DMS79 treated with DMSO at 0.1 percent for 48 hours (cell line): ENCODE data around the gene CCNC.

ENCODE experiments used
- DNase-seq: peaks from one replicate; lab custom pipeline; 2025; lab: John Stamatoyannopoulos, UW

Gene CCNC, protein sequence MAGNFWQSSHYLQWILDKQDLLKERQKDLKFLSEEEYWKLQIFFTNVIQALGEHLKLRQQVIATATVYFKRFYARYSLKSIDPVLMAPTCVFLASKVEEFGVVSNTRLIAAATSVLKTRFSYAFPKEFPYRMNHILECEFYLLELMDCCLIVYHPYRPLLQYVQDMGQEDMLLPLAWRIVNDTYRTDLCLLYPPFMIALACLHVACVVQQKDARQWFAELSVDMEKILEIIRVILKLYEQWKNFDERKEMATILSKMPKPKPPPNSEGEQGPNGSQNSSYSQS

DNA sequence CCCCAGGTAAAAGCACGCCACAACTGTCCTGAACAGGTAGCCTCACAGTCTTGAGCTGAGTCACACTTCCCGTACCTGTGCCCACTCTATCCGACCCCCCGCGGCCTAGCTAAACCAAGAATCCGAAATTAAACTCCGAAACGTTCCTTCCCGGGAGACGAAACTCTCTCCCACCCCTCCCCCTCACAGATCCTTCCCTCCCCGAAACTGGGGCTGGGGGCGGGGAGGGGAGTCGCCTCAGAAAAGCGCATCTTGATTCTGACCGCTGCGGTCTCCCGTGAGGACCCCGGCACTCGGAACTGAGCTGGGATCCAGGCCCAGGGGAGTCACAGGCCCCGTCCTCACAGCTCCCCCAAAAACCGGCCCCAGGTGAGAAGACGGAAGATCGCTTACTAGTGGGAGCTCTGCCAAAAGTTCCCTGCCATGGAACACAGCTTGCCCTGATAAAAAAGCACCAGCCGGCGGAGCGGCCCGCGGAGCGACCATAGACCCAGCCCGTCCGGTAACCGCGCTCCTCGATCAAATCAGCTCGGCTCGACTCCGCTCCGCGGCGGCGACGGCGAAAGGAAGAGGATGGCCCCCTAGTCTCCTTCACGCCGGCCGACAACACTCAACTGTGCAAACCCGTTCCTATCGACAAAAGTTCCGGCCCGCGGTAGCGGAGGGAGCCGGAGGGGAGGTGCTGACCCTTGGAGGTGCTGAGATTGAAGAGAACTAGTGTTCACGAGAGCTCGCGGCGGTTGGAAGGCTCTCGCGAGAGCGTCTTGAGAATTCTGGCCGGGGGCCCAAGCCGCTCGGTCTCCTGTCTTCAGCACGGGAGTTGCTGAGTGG lies at the start of gene CCNC:
Gene CCNC, minus strand, starts transcription at position 558 of the 831 bp plus-strand sequence. Its CDS starts 133 bp downstream, at position 425.
- peak; percentile 93 for DNase-seq

DNA sequence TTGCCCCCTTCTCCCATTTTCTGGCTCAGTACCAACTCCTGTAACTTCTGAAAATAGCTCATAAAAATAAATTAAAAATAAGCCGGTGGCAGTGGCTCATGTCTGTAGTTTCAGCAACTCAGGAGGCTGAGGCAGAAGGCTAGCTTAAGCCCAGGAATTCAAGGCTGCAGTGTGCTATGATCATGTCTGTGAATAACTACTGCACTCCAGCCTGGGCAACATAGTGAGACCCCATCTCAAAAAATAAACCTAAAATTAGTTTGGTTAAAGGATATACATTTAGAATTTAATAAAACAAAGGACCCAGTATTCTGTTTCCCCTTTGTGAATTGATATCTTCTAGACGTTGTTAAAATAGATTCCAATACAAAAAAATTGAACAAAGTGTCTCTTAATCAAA lies 48.7 kb upstream of the CCNC start:
- no peak for DNase-seq

DNA sequence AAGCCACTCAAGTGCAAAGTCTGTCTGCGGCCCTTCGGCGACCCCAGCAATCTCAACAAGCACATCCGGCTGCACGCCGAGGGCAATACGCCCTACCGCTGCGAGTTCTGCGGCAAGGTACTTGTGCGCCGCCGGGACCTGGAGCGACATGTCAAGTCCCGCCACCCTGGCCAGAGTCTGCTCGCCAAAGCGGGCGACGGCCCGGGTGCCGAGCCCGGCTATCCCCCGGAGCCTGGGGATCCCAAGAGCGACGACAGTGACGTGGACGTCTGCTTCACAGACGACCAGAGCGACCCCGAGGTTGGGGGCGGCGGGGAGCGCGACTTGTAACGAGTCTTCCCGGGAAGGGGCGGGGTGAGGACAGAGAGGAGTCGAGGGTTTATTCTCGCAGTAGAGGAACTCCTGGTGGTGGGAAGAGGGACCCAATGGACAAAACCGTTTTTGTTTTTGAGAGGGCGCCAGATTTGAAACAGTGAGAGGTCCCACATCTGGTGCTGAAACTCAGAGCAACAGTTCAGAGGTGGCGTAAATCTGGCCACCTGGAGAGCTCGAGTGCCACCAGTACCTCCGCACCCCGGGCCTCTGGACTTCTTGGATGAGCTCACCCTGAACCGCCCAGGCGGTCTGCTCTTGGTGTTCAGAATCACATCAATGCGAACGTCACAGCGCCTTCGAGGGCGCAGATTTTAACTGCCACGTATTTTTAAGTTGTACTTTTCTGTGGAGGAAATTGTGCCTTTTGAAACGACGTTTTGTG lies 46.1 kb upstream of the CCNC start:
- DNase-seq = peak; percentile 31

DNA sequence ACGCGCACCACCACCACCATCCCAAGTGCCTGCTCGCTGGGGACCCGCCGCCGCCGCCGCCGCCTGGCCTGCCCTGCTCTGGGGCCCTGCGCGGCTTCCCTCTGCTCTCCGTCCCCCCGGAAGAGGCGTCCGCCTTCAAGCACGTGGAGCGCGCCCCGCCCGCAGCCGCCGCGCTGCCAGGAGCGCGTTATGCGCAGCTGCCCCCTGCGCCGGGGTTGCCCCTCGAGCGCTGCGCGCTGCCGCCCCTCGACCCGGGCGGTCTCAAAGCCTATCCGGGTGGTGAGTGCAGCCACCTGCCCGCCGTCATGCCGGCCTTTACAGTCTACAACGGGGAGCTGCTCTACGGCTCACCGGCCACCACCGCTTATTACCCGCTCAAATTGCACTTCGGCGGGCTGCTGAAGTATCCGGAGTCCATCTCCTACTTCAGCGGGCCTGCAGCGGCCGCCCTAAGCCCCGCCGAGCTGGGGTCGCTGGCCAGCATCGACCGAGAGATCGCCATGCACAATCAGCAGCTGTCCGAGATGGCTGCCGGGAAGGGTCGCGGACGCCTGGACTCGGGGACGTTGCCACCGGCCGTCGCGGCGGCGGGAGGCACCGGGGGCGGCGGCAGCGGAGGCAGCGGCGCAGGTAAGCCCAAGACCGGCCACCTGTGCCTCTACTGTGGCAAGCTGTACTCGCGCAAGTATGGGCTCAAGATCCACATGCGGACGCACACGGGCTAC lies 45.4 kb upstream of the CCNC start:
- DNase-seq = peak; percentile 36

DNA sequence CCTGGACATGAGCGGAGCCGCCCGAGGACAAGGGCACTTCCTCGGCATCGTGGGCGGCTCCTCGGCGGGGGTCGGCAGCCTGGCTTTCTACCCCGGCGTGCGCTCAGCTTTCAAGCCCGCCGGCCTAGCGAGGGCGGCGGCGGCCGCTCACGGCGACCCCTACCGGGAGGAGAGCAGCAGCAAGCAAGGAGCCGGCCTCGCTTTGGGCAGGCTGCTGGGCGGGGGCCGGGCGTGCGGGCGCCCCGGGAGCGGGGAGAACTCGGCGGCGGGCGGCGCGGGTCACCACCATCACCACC lies 44.9 kb upstream of the CCNC start:
- DNase-seq = peak; percentile 36

DNA sequence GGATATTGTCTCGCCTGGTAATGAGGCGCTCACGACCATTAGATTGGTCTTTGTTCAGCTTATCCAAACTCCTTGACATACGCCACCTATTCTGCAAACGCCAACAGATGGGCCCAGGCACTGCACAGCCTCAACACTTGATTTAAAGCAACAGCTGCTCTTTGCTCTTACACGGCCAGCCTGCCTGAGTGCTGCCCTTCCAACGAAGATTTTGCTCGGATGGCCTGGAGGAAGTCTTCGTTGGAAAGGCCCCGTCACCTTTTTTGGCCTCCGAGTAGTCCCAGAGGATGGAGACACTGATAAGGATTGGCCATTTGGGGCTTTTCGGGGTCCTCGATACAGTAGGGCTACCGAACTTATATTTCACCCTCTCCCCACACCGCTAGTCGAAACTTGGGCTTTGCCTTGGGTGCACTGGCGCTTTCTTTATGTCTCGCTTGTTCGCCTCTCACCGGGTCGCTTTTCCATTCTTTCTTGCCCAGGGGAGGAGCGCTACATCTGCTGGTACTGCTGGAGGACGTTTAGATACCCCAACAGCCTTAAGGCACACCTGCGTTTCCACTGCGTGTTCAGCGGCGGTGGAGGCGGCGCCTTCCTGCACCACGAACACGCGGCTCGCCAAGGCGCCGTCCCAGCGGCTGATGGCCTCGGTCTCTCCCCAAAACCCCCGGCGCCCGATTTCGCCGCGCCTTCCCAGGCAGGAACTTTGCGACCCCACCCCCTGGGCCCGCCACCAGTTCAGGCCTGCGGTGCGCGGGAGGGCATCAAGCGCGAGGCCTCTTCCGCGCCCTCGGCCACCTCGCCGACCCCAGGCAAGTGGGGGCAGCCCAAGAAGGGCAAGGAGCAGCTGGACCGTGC lies 44.3 kb upstream of the CCNC start:
- no peak for DNase-seq

DNA sequence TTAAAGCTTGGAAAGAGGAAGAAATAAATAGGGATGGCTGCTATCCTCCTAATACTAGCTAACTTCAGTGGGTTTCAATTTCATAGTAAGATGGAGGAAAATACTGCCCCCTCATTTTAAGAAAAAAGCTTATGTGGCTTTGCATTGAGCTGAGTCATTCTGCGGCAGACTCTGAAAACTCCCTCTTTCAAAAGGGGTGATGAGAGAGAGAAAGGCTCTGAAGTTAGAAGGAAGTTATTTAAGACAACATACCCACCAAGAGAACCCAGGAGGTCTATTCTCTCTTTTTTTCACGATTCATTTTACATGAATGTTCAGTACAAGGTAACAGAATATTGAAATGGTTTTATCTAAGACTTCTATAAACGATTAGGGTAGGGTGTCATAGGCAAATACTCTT lies 42.7 kb upstream of the CCNC start:
- no peak for DNase-seq

DNA sequence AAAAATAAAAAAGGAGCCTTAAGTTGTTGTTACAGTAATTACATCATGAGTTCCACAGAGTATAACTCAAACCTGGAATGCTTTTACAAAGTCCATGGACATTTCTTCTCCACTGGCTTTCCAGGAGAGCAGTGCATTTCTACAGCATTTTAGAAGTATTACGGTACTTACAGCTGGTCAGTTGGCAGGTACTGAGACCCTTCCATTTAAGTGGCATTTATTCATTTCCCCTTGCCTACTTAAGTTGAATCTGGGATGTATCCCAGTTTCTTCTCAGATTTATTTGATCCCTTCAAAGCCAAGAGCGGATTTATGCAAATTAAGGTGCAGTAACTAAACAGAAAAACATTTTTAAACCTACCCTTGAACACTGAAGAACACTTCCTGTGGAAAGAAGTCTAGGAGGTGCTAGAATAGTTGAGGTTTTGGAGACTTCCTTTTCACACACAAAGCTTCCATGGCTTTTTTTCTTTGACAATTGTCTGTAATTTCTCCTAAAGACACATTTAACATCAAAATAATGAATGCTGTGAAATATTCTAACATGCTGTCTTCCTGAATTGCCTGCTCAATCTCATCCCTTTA lies 41.5 kb upstream of the CCNC start:
- no peak for DNase-seq

DNA sequence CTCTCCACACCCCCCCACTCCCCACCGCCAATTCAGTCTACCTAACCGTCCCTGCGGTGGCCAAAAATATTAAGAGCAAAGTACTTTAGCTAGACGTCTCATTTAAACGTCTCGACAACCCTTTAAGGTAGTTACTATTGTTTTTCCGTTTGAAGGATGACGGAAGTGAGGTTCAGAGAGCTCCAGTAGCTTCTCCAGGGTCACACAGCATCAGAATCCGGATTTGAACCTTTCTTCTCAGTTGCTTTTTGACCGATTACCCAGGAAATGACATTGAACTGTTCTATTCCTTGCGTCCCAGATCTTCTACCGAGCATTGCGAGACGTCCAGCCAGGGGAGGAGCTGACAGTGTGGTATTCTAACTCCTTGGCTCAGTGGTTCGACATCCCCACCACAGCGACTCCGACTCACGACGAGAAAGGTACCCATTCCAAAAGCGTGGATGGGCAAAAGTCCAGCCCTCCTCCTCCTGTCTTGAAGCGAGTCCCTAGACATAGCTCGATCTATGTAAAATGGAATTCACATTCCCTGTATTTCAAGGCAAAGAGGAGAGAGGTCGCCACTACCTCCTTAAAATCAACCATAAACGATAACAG lies 40.5 kb upstream of the CCNC start:
- DNase-seq = no peak

DNA sequence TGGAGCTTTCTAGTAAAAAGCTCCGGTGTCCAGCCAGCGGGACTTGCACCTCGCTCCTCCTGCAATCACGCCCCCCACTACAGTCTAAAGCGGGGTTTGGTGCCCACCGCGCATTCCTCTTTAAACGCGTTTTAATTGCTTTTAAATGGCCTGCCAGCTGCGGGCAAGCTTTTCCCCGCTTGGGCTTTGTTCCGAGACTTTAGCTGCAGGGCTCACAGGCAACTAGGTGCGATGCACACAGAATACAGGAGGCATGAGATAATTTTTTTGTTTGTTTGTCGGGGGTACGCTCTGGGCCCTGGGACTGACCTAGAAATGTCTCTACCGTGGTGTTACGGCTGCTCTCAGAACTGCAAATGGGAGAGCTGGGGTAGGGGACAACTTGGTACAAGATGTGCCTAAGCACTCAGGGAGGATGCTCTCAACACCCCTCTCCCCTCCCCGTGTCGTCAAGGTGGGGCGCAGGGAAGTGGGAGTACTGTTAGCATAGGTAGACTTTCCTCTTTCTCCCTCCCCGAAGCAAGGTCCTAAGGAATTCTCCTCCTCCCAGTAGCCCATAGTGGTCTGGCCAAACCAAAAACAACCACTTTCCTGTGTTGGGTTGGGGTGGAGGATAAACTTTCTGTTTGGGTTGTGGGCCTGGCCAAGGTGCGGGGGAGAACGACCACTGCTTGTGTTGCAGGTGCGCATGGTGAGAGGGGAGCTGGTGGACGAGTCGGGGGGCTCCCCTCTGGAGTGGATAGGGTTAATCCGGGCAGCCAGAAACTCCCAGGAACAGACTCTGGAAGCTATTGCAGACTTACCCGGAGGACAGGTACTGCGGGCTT lies 39.8 kb upstream of the CCNC start:
- no peak for DNase-seq

DNA sequence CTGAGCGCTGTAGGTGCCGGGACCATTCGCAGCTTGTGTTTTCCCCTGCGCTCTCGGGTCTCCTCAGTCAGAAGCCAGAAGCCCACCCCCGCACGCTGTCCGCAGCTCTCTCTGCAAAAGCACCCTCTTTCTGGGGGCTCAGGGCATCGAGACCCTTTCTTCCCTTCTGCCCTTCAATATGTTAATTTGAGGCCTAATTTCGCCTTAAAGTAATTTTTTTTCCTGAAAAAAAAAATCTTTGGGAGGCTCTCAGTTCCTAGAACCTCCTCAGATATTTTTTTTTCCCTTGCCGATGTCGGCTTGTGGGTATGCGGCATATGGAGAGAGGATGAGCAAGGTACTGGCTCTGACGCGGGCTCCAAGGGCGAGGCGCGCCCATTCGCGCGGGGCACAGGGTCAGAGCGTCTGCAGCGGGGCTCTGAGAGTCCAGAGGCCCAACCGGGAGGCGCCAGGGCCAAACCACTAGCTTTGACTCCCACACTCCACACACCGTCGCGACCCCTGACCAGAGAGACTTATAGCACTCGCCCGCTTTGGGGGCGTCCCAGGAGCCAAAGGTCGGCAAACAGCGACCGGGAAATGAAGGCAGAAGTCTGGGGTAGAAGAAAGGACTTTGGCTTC lies 39.1 kb upstream of the CCNC start:
- no peak for DNase-seq

DNA sequence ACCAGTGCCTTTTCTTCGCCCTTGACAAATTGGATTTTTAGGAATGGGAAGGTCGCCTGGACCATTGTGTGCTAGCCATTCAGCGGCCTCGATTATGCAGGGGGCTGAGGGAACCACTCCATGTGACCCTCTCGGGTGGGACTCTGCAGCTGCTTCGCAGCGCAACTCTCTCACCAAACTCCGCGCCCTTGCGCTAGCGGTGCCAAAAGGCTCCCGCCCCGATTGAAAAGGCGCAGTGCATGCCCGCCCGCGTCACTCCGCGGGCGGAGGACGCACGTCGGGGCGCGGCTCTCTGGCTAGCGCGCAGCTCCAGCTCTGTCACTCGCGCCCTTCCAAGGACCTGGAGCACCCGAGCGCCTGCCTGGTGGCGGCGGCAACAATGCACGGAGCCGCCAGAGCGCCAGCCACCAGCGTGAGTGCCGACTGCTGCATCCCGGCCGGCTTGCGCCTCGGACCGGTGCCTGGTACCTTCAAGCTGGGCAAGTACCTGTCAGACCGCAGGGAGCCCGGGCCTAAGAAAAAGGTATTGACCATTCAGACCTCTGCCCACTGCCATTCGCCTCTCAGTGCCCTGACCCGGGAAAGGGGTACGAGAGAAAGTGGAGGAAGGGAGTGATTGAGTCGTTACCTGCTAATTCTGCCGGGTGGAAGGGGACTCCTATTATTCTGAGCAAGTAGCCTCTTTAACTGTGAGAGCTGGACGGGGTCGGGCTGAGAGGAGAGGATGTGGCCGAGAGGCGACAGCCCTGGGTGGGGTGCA lies 38.4 kb upstream of the CCNC start, which contains the start of gene PRDM13:
Gene PRDM13, plus strand, starts transcription at position 178 of the 760 bp plus-strand sequence. Its CDS starts 202 bp downstream, at position 380.
- no peak for DNase-seq

DNA sequence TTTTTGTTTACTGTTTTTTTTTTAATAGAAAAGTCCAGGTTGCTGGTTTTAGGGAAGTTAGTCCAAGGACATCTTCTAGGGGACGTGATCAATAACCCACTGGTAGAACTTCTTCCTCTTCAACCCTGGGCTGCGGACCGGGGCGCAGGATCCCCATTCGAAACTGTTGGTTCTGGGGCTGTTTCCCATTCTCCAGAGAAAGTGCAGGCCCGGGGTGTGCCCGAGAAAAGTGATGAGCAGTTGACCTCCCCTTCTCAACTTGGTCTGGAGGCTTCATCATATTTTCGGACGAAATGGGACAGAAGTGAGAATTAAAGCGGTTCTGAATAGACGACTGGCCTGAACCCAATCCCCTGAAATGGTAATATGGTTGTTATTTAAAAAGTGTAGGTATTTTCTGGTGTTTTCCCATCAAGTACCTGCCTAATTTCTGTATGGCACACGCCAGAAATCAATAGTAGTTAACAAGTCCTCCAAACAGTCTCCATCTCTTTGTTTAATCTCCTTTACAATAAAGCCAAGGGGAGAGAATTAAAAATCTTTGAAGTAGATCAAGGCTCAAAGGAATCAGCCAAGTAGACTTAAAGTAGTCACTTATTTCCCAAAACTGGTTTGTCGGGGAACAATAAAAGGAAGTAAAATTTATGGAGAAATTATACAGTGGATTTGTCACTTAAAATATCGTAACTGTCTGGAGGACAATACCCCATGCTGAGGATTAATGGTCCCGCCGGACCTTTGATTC lies 37.6 kb upstream of the CCNC start:
- DNase-seq = no peak

DNA sequence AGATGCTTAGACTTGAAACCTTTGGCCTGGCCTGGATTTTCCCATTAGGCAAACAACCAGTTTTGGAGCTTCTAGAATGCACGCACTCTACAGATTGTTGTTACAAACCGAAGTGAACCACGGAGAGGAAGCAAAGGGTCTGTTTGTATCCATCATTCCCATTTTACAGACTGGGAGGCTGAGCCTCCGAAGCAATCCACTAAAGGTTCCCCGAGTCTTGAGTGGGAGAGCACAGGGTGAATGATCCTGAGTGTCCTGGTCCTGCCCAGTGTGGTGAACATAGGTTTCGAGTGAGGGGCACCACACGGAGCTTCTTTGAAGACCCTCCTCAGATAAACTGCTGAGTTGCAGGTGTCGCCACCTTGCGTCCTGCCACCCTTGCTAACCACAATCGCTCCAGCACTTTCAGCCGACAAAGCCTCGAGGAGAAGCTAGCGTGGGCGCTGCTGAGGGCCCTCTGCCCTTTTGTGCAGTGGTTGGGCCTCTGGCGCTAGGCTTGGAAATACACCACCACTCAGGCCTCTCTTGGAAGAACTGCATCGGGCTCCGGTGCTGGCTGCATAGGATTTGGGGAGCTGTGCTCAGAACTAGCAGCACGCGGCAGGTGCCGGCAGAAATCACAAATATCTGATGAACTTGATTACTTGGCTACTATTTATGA lies 36.7 kb upstream of the CCNC start:
- DNase-seq = no peak

DNA sequence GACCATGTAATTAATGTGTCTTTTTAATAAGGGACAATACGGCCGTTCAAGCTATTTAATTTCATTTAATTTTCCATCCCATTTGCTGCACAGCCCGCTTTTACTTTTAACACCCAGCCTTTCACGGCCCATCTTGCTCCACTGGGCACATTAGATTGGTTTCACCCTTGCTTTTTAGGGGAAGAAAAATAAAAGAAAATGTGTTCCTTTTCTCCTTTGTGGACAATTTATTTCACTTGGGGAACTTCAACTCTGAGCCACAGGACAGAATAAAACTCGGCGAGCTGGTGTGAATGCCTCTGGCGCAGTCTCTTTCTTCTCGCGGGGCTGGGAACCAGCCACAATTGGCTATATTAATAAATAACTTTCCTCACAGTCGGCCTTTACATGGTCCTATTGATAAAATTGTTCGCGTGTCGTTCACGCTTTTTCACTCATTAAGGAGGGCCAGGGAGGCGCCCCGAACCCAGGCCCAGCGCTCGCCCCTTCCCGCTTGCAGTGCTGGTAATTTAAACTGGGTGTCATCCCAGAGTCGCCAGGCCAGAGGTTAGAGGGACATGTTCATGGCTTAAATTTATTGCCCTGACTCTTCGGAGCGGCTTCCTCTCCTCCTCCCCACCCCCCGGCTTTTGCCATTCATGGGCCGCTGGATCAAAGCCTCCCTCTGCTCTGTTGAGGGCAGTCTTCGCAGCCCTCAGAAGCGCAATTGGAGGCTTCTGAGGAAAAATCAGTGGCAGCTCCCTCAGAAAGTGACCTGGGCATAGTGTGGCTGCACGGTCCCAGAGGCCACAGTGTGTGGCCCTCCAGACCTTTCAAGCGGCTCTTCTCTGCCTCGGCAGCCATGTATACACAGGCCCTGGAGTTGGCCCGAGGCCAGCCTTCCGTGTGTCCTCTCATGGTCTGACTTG lies 36.0 kb upstream of the CCNC start:
- no peak for DNase-seq
